Frontal cortex (tissue), 4 donors: ENCODE measurements around the gene OR10A7. TPM values are rescaled to one million over a fixed set of nuclear protein-coding genes. Genes with fewer than 3 reads are reported as not detected.
"Not testable (repeated sequence)": the region's sequence is repeated elsewhere in the genome, so short reads cannot be mapped to it uniquely, and the experiment has no call there.

ENCODE experiments used
- DNase-seq, 2 donors: peaks; one replicate each; pipeline ENCODE4 v3.0.0; 2012; ENCODE audit warnings: low spot score in 2 of 2
- FAIRE-seq: peaks from 2 replicates; lab custom pipeline; 2012; peaks lifted over from hg19 to GRCh38; lab: Jason Lieb, UNC
- total RNA-seq: library from RNA; depleted of rRNA; stranded (reverse); fragments of >200 nt; gene quantifications from one replicate; pipeline ENCODE4 v1.2.3, GENCODE V29; 2014
- donor health status: control.
- donor health status: control.
- donor health status: control.

The OR10A7 gene
- not detected for total RNA-seq

- DNase-seq (no peak), FAIRE-seq (no peak)
These were observed at the start of gene OR10A7 for GRCh38 chr12:55220725-55221124. Gene OR10A7 (plus strand): TSS chr12:55221025. CDS start chr12:55221025, 0 bp downstream.

- no peak for DNase-seq
- FAIRE-seq: peak; percentile 82
These were observed 49.4 kb upstream of the OR10A7 start for GRCh38 chr12:55171445-55171844.

GRCh38 chr12:55171846-55172245 lies 49.0 kb upstream of the OR10A7 start:
- not testable (repeated sequence) for FAIRE-seq, DNase-seq

GRCh38 chr12:55172686-55173085 lies 48.1 kb upstream of the OR10A7 start:
- no peak for DNase-seq
- no peak for FAIRE-seq

- no peak for FAIRE-seq
- no peak for DNase-seq
These were observed 47.4 kb upstream of the OR10A7 start for GRCh38 chr12:55173456-55173855.

- DNase-seq (no peak), FAIRE-seq (peak; percentile 98)
These were observed 32.3 kb upstream of the OR10A7 start for GRCh38 chr12:55188573-55188972.

GRCh38 chr12:55188974-55189556 lies 31.8 kb upstream of the OR10A7 start:
- FAIRE-seq (no peak), DNase-seq (peak; percentile 10 to 17)

GRCh38 chr12:55194382-55194781 lies 26.4 kb upstream of the OR10A7 start:
- no peak for FAIRE-seq
- DNase-seq: no peak

GRCh38 chr12:55226523-55226922 lies 5.7 kb downstream of the OR10A7 start:
- FAIRE-seq: no peak

GRCh38 chr12:55227643-55228042 lies 6.8 kb downstream of the OR10A7 start:
- FAIRE-seq: no peak
- no peak for DNase-seq

More at GRCh38 chr12:55226523-55226922, 5.7 kb downstream of the OR10A7 start:
- no peak for DNase-seq

- DNase-seq (no peak), FAIRE-seq (no peak)
These were observed 23.5 kb downstream of the OR10A7 start, which contains the start of gene OR6C74 for GRCh38 chr12:55244309-55244708. Gene OR6C74 (plus strand): TSS chr12:55244609. CDS start chr12:55247288, 2,679 bp downstream.

- FAIRE-seq: no peak
- DNase-seq: no peak
These were observed 25.3 kb downstream of the OR10A7 start for GRCh38 chr12:55246159-55246558.

- FAIRE-seq (no peak), DNase-seq (no peak)
These were observed 30.1 kb downstream of the OR10A7 start for GRCh38 chr12:55250944-55251343.

- FAIRE-seq: no peak
- no peak for DNase-seq
These were observed 32.5 kb downstream of the OR10A7 start for GRCh38 chr12:55253281-55253680.

GRCh38 chr12:55256831-55257230 lies 36.0 kb downstream of the OR10A7 start:
- no peak for DNase-seq
- FAIRE-seq: no peak

- no peak for FAIRE-seq
- DNase-seq: no peak
These were observed 37.5 kb downstream of the OR10A7 start for GRCh38 chr12:55258303-55258702.

Other genes starting within 250 kb of the OR10A7 start
- gene TESPA1, start 236.3 kb upstream of the OR10A7 start, total RNA-seq: not detected
- gene NEUROD4, start 201.1 kb upstream of the OR10A7 start, total RNA-seq: 2.9 TPM
- not detected for gene OR9K2, start 94.6 kb upstream of the OR10A7 start, total RNA-seq
- gene OR6C74, start 23.6 kb downstream of the OR10A7 start, total RNA-seq: not detected
- gene OR6C6, start 75.5 kb downstream of the OR10A7 start, total RNA-seq: not detected
- gene OR6C1, start 93.3 kb downstream of the OR10A7 start, total RNA-seq: not detected
- gene OR6C3, start 109.7 kb downstream of the OR10A7 start, total RNA-seq: not detected
- gene OR6C75, start 141.9 kb downstream of the OR10A7 start, total RNA-seq: not detected
- not detected for gene OR6C65, start 179.5 kb downstream of the OR10A7 start, total RNA-seq
- not detected for gene OR6C76, start 205.2 kb downstream of the OR10A7 start, total RNA-seq
- not detected for gene OR6C2, start 223.1 kb downstream of the OR10A7 start, total RNA-seq
- gene OR6C70, start 249.1 kb downstream of the OR10A7 start, total RNA-seq: not detected